Fibroblast of mammary gland (primary cell): Measurements from ENCODE around the gene FKBP2.
A peak's percentile ranks its signal among the peaks of the same experiment; 100 is the strongest.

Experiments used
- DNase-seq: peaks from one replicate; pipeline ENCODE4 v3.0.0-alpha.2; 2010; ENCODE audit warnings: low read depth
- H3K4me3 ChIP-seq: 2 replicates; pipeline ENCODE4 v1.5.1; 2011; ENCODE audit warnings: low read depth, mild to moderate bottlenecking, low read length, moderate library complexity; ENCODE audit not compliant: control insufficient read depth
- TF ChIP-seq, protein P1 (sequence below): conservative IDR thresholded peaks from 2 replicates; pipeline ENCODE4 v1.5.1; 2011; ENCODE audit warnings: low read depth, low read length, inconsistent platforms; ENCODE audit not compliant: control insufficient read depth, insufficient read depth

The FKBP2 gene

DNA sequence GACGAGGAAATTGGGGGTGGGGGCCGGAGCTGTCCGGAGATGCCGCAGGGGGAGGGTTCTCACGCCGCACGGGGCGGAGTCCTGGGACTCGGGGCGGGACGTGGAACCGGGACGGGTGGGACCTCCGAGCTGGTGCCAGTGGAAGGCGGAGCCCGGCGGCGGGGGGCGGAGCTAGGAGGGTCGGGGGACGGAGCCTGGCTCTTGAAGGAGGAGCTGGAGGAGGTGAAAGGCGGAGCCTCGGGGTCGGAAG is 271 bp downstream of the FKBP2 start:
- TF ChIP-seq, protein P1, sequence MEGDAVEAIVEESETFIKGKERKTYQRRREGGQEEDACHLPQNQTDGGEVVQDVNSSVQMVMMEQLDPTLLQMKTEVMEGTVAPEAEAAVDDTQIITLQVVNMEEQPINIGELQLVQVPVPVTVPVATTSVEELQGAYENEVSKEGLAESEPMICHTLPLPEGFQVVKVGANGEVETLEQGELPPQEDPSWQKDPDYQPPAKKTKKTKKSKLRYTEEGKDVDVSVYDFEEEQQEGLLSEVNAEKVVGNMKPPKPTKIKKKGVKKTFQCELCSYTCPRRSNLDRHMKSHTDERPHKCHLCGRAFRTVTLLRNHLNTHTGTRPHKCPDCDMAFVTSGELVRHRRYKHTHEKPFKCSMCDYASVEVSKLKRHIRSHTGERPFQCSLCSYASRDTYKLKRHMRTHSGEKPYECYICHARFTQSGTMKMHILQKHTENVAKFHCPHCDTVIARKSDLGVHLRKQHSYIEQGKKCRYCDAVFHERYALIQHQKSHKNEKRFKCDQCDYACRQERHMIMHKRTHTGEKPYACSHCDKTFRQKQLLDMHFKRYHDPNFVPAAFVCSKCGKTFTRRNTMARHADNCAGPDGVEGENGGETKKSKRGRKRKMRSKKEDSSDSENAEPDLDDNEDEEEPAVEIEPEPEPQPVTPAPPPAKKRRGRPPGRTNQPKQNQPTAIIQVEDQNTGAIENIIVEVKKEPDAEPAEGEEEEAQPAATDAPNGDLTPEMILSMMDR = no peak
- peak; percentile 99 for DNase-seq
- H3K4me3 ChIP-seq = peak overlapping the region; percentile 77

DNA sequence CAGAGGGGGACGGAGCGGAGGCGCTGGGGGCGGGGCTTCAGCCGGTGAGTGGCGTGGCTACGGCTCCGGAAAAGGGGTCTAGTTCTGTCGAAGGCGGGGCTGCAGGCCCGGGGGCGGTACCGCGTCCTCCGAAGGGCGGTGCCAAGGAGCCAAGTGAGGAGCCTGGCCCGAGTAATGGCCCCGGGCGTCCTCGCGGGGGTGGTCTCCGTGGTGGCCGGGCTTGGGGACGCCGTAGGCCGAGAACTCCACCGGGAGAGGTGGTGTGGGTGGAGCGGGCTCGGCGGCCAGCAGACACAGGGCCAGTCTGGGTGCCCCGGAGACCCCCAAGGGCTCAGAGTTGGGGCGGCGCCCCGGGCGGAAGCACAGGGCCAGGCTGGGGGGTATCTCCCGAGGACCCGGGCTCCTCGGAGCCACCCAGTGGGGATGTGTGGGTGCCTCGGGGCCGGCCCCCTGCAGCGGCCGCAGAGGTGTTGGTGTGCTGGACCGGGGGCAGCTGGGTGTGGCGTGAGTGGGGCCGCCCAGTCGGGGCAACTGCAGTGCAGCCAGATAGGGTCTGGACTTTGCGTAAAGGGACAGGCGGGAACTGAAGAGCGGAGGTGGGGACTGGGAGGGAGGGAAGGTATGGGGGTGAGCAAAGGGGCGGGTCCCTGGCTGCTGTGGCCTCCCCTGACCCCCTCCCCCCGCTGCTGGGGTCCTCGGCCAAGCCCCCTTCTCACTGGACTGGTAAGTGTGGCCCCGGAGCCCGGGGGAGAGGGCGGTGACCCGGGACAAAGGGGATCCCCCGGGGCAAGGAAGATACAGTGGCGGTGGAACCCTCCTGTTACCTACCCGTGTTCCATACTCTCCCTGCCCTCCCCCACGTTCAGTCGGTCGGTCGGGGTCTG is 838 bp downstream of the FKBP2 start:
- TF ChIP-seq, protein P1 = no peak
- peak overlapping the region; percentile 77 for H3K4me3 ChIP-seq
- DNase-seq = peak; percentile 28

- H3K4me3 ChIP-seq = no peak overlapping the region
- TF ChIP-seq, protein P1 = no peak
- DNase-seq = no peak
Measured at GRCh38 chr11:64243236-64243854, 2.5 kb downstream of the FKBP2 start.

DNA sequence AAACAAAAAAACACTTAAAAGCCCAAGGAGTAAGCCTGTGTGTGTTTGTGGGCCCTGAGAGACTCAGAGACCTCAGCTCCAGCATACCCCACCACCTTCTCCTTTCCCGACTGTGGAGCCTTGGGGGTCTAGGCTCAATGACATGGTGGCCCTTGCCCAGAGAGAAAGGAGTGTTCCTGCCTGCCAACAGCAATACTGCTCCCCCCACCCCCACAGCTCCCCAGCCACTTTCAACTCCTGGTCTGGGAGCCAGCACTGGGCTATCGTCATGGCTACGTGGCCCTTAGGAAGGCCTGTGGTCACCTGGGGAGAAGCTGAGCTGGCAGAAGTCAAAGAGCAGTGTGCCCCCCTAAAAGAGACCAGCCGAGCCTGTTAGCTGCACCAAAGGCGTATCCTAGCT is 3.2 kb downstream of the FKBP2 start:
- DNase-seq = no peak
- TF ChIP-seq, protein P1 = no peak
- H3K4me3 ChIP-seq = no peak overlapping the region

DNA sequence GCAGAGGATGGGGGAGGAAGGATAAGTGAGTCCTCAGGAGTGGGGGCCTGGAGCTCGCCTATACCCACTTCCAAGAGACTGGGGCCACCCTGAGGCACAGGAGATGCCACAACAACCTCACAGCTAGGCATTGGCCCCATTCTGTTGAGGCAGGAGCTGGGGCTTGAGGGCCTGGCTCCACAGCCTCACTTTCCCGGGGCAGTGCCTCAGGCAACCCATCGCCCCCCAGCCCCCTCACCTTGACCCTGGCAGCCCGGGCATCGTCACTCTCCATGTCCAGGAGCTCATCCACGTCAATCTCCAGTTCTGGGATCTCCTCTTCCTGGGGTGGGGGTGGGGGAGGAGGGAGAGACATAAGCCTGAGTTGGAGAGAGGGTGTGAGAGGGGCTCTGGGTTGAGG is 4.1 kb downstream of the FKBP2 start:
- TF ChIP-seq, protein P1 = no peak
- no peak for DNase-seq
- peak overlapping the region; percentile 98 for H3K4me3 ChIP-seq

DNA sequence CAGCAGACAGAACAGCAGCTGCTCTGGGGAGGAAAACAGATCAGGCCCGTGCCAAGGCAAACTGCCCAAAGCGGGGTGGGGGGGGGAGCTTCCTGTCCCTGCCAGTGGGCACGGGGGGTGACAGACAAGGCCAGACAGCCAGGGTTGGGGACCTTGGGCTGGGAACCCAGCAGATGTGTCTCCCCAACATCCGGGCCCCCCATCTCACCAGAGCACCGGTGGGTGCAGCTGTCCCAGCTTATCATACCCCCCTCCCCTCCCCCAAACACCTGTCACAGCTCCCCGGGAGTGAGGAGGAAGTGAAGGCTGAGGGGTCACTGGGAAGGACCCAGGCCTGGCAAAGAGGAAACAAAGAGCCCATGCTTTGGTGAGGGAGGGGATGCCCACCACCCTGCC is 4.5 kb downstream of the FKBP2 start:
- TF ChIP-seq, protein P1 = no peak
- no peak for DNase-seq
- peak overlapping the region; percentile 98 for H3K4me3 ChIP-seq
